Neural progenitor cell (in vitro differentiated cells): ENCODE measurements around the gene FDXACB1. TPM values are rescaled to one million over a fixed set of nuclear protein-coding genes. Genes with fewer than 3 reads are reported as not detected.

ENCODE experiments used
- DNase-seq: peaks from one replicate; pipeline ENCODE4 v3.0.0-alpha.2; 2016; ENCODE audit warnings: low spot score
- H2AFZ ChIP-seq: fragments of 200-600 bp; sonication (generic); replicated peaks from 2 replicates; pipeline ENCODE4 v1.6.1; 2016; ENCODE audit warnings: antibody characterized with exemption
- H3F3A ChIP-seq: fragments of 200-600 bp; sonication (generic); 2 replicates; pipeline ENCODE4 v1.6.1; 2016; ENCODE audit warnings: antibody characterized with exemption, low read depth
- H3K27ac ChIP-seq: fragments of 200-600 bp; sonication (generic); 2 replicates; pipeline ENCODE4 v1.5.1; 2016; ENCODE audit warnings: mild to moderate bottlenecking
- H3K27me3 ChIP-seq: fragments of 200-600 bp; sonication (generic); 2 replicates; pipeline ENCODE4 v1.6.1; 2016; ENCODE audit warnings: mild to moderate bottlenecking, moderate library complexity
- H3K36me3 ChIP-seq: fragments of 200-600 bp; sonication (generic); 2 replicates; pipeline ENCODE4 v1.5.1; 2016
- H3K4me1 ChIP-seq: fragments of 200-600 bp; sonication (generic); 2 replicates; pipeline ENCODE4 v1.6.1; 2016; ENCODE audit warnings: mixed run types
- H3K4me2 ChIP-seq: fragments of 200-600 bp; sonication (generic); 2 replicates; pipeline ENCODE4 v1.6.1; 2016
- H3K4me3 ChIP-seq: fragments of 200-600 bp; sonication (generic); 2 replicates; pipeline ENCODE4 v1.5.1; 2016
- H3K79me2 ChIP-seq: fragments of 200-600 bp; sonication (generic); 2 replicates; pipeline ENCODE4 v1.6.1; 2016; ENCODE audit warnings: low read depth
- H3K9ac ChIP-seq: fragments of 200-600 bp; sonication (generic); 2 replicates; pipeline ENCODE4 v1.6.1; 2016
- H3K9me3 ChIP-seq: fragments of 200-600 bp; sonication (generic); 2 replicates; pipeline ENCODE4 v1.5.1; 2016; ENCODE audit warnings: low read depth
- H4K20me1 ChIP-seq: fragments of 200-600 bp; sonication (generic); 2 replicates; pipeline ENCODE4 v1.6.1; 2016; ENCODE audit warnings: low read depth
- H3K27ac Mint-ChIP-seq: 3 replicates; pipeline ENCODE4 v1.8.0; 2021; ENCODE audit warnings: mixed read lengths
- H3K27me3 Mint-ChIP-seq: 2 replicates; pipeline ENCODE4 v1.8.0; 2022; ENCODE audit warnings: low read depth, mild to moderate bottlenecking, inconsistent platforms, moderate library complexity, mixed read lengths; ENCODE audit not compliant: insufficient read depth
- H3K36me3 Mint-ChIP-seq: 3 replicates; pipeline ENCODE4 v1.8.0; 2021; ENCODE audit warnings: mixed read lengths
- H3K4me1 Mint-ChIP-seq: 3 replicates; pipeline ENCODE4 v1.8.0; 2021; ENCODE audit warnings: mixed read lengths
- H3K4me3 Mint-ChIP-seq: 3 replicates; pipeline ENCODE4 v1.8.0; 2021; ENCODE audit warnings: mild to moderate bottlenecking, moderate library complexity, mixed read lengths
- H3K9me3 Mint-ChIP-seq: 3 replicates; pipeline ENCODE4 v1.8.0; 2020; ENCODE audit warnings: mixed read lengths
- CTCF ChIP-seq: fragments of 200-600 bp; sonication (generic); IDR thresholded peaks from 2 replicates; pipeline ENCODE4 v1.5.1; 2017; ENCODE audit warnings: antibody characterized with exemption, mild to moderate bottlenecking
- EZH2 ChIP-seq: fragments of 200-600 bp; sonication (generic); IDR thresholded peaks from 2 replicates; pipeline ENCODE4 v1.6.1; 2017; ENCODE audit warnings: antibody characterized with exemption, mild to moderate bottlenecking, moderate library complexity
- EZH2phosphoT487 ChIP-seq: fragments of 200-600 bp; sonication (generic); IDR thresholded peaks from 2 replicates; pipeline ENCODE4 v1.6.1; 2017; ENCODE audit warnings: antibody characterized with exemption
- total RNA-seq: library from RNA; depleted of rRNA; stranded (reverse); fragments of >200 nt; gene quantifications from 2 replicates; pipeline ENCODE4 v1.2.3, GENCODE V29; 2015; ENCODE audit warnings: low replicate concordance

Gene FDXACB1
- total RNA-seq, 1 donor from 2014 or later = 6.0 TPM

GRCh38 chr11:111843661-111844060 is 35.3 kb downstream of the FDXACB1 start:
- Histone ChIP-seq H3K79me2 (no peaks in the 10 kb centered on the region), H3K27me3 (no peaks in the 10 kb centered on the region), H3K4me3 (no peak overlapping the region), H3K4me1 (peaks cover 28% of the 10 kb centered on the region), H2AFZ (no peak overlapping the region), H3F3A (peaks cover 24% of the 10 kb centered on the region), H3K36me3 (no peaks in the 10 kb centered on the region), H3K4me2 (no peak overlapping the region), H3K9me3 (no peaks in the 10 kb centered on the region), H3K9ac (no peak overlapping the region), H4K20me1 (peaks cover 14% of the 10 kb centered on the region), H3K27ac (no peak overlapping the region)
- peaks cover 4% of the 10 kb centered on the region for H3K36me3 Mint-ChIP-seq
- TF ChIP-seq EZH2 = no peak
- no peak for TF ChIP-seq CTCF
- TF ChIP-seq EZH2phosphoT487 = no peak
- H3K4me3 Mint-ChIP-seq = no peak overlapping the region
- peaks cover 40% of the 10 kb centered on the region for H3K4me1 Mint-ChIP-seq
- no peak for DNase-seq
- no peak overlapping the region for H3K27ac Mint-ChIP-seq
- H3K9me3 Mint-ChIP-seq = no peaks in the 10 kb centered on the region
- H3K27me3 Mint-ChIP-seq = peaks cover 4% of the 10 kb centered on the region

GRCh38 chr11:111841370-111842053 is 37.5 kb downstream of the FDXACB1 start:
- DNase-seq = peak; percentile 92
- no peak overlapping the region for H3K27ac ChIP-seq

GRCh38 chr11:111840143-111840542 is 38.8 kb downstream of the FDXACB1 start:
- no peak overlapping the region for H3K27ac Mint-ChIP-seq
- peaks cover 20% of the 10 kb centered on the region for H3K4me1 Mint-ChIP-seq
- peak overlapping the region; percentile 63 for H3K4me2 ChIP-seq
- no peak overlapping the region for H3K4me3 Mint-ChIP-seq
- peaks cover 4% of the 10 kb centered on the region for H3K27me3 Mint-ChIP-seq
- H3F3A ChIP-seq = peaks cover 18% of the 10 kb centered on the region
- H3K27me3 ChIP-seq = no peaks in the 10 kb centered on the region
- TF ChIP-seq CTCF (no peak), EZH2phosphoT487 (no peak)
- H3K4me1 ChIP-seq = peaks cover 19% of the 10 kb centered on the region
- peak; percentile 75 for DNase-seq
- no peaks in the 10 kb centered on the region for H3K9me3 ChIP-seq
- no peak overlapping the region for H3K4me3 ChIP-seq
- no peak overlapping the region for H2AFZ ChIP-seq
- peaks cover 14% of the 10 kb centered on the region for H4K20me1 ChIP-seq
- H3K36me3 Mint-ChIP-seq = peaks cover 18% of the 10 kb centered on the region
- H3K36me3 ChIP-seq = peaks cover 4% of the 10 kb centered on the region
- peak overlapping the region; percentile 53 for H3K27ac ChIP-seq
- H3K79me2 ChIP-seq = no peaks in the 10 kb centered on the region
- no peaks in the 10 kb centered on the region for H3K9me3 Mint-ChIP-seq
- H3K9ac ChIP-seq = no peak overlapping the region

More at GRCh38 chr11:111841370-111842053, 37.5 kb downstream of the FDXACB1 start:
- no peak overlapping the region for H3K27ac Mint-ChIP-seq
- H3K27me3 Mint-ChIP-seq = peaks cover 4% of the 10 kb centered on the region
- Histone ChIP-seq H4K20me1 (peaks cover 14% of the 10 kb centered on the region), H3F3A (peaks cover 18% of the 10 kb centered on the region), H2AFZ (no peak overlapping the region), H3K36me3 (peaks cover 4% of the 10 kb centered on the region), H3K27me3 (no peaks in the 10 kb centered on the region), H3K9ac (no peak overlapping the region), H3K9me3 (no peaks in the 10 kb centered on the region), H3K4me3 (no peak overlapping the region), H3K4me1 (peaks cover 20% of the 10 kb centered on the region), H3K4me2 (peak overlapping the region; percentile 63), H3K79me2 (no peaks in the 10 kb centered on the region)
- no peak for TF ChIP-seq EZH2phosphoT487
- peak; percentile 94 for TF ChIP-seq CTCF
- no peak for TF ChIP-seq EZH2
- H3K4me3 Mint-ChIP-seq = no peak overlapping the region
- H3K9me3 Mint-ChIP-seq = no peaks in the 10 kb centered on the region
- peaks cover 13% of the 10 kb centered on the region for H3K36me3 Mint-ChIP-seq
- peaks cover 26% of the 10 kb centered on the region for H3K4me1 Mint-ChIP-seq
